NAMALWA (cell line): ENCODE results near the gene RNF113B.
A peak's percentile ranks its signal among the peaks of the same experiment; 100 is the strongest.

Experiments used
- DNase-seq: peaks from one replicate; pipeline ENCODE4 v3.0.0-alpha.2; 2015; ENCODE audit warnings: low spot score

RNF113B gene

GRCh38 chr13:98141091-98141490 is 36.0 kb downstream of the RNF113B start:
- DNase-seq, result no peak

GRCh38 chr13:98134901-98135300 is 42.2 kb downstream of the RNF113B start:
- DNase-seq, result no peak

GRCh38 chr13:98133946-98134345 is 43.1 kb downstream of the RNF113B start:
- peak; percentile 54 for DNase-seq

- no peak for DNase-seq
Observed at GRCh38 chr13:98129059-98129746, 47.9 kb downstream of the RNF113B start.
